ENCODE data around the gene RIMKLB. TPM values are rescaled to one million over a fixed set of nuclear protein-coding genes. Genes with fewer than 3 reads are reported as not detected.

The RIMKLB gene
- total RNA-seq, 1 experiment from 2014 or later = 0.39 TPM

DNA sequence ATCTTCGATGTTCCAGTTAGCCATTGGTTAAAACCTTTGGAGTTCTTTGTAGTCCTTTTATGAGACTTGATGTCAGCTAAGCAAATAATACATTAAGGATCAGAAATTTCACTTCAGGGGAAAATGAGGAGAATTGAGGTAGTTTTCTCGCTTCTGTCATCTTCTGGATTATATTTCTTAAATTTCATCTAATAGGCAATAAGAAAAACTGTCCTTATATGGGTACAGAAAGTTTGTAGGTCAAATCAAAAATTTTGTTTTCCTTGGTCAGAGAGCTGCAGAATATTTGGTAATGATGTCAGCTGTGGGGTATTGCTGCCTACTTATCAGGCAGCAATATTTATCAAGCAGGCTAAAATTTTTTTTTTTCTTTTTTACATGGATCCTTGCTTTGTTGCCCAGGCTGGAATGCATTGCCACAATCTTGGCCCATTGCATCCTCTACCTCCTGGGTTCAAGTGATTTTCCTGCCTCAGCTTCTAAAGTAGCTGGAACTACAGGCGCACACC lies 37.1 kb downstream of the RIMKLB start (continued):
- no peak for TF ChIP-seq ZFX (IDR thresholded peaks at IDR 0.05)
- TF ChIP-seq SIN3A (IDR thresholded peaks at IDR 0.05; ENCODE audit: low read depth) = no peak
- no peak for TF ChIP-seq ELF1 (IDR thresholded peaks at IDR 0.05; ENCODE audit: borderline replicate concordance, low read depth)

GRCh38 chr12:8742501-8742900 lies 44.7 kb downstream of the RIMKLB start:
- Histone ChIP-seq H3K9me2 (ENCODE audit: insufficient read depth) (no peaks in the 10 kb centered on the region), H3K4me3 (replicated peaks in 1 of 2; ENCODE audit: low read depth in 1 of 2, low read length in 2 of 2) (no peak overlapping the region), H3K27ac (ENCODE audit: low read depth, low read length) (no peak overlapping the region), H3K4me1 (ENCODE audit: control insufficient read depth in 1 of 2, insufficient read depth in 2 of 2, low read length in 2 of 2) (0 out of 4 replicates have a peak, but pooled peaks cover 0 to 3% of the 10 kb centered on the region in 2 experiments), H2AFZ (ENCODE audit: low read depth, low read length, poor library complexity, severe bottlenecking) (no peak overlapping the region), H3K9me3 (ENCODE audit: control insufficient read depth in 1 of 2, insufficient read depth in 1 of 2, low read depth in 1 of 2, low read length in 2 of 2) (no peaks in the 10 kb centered on the region), H3K9ac (ENCODE audit: low read length) (no peak overlapping the region), H4K20me1 (ENCODE audit: insufficient read depth) (no peaks in the 10 kb centered on the region), H3K79me2 (ENCODE audit: insufficient read depth, low read length) (no peaks in the 10 kb centered on the region), H3K27me3 (ENCODE audit: insufficient read depth, low read length) (no peaks in the 10 kb centered on the region; the same call in 1 of the 2 replicates), H3K36me3 (ENCODE audit: control insufficient read depth in 1 of 2, insufficient read depth in 2 of 2, low read length in 2 of 2) (no peaks in the 10 kb centered on the region), H3K4me2 (ENCODE audit: low read length) (no peak overlapping the region)
- no TSS peak for BruUV-seq (replicated peaks)
- TF ChIP-seq ZBTB33 (IDR thresholded peaks at IDR 0.05; ENCODE audit: extremely low read depth, insufficient replicate concordance, low read length) (no peak), CBX3 (IDR thresholded peaks at IDR 0.05; ENCODE audit: low read depth) (no peak), POLR2AphosphoS5 (IDR thresholded peaks at IDR 0.05; ENCODE audit: low read depth, low read length) (no peak), ELF1 (IDR thresholded peaks at IDR 0.05; ENCODE audit: borderline replicate concordance, low read depth) (no peak), RAD21 (IDR thresholded peaks at IDR 0.05; ENCODE audit: low read depth) (no peak), SRF (IDR thresholded peaks at IDR 0.05; ENCODE audit: low read depth) (no peak), CEBPB (IDR thresholded peaks at IDR 0.05; ENCODE audit: low read depth) (no peak), SIN3A (IDR thresholded peaks at IDR 0.05; ENCODE audit: low read depth) (no peak), JUND (IDR thresholded peaks at IDR 0.05) (no peak), ZNF274 (IDR thresholded peaks at IDR 0.05; ENCODE audit: low read depth, low read length) (no peak), EZH2 (IDR thresholded peaks at IDR 0.05) (no peak), EZH2phosphoT487 (IDR thresholded peaks at IDR 0.05; ENCODE audit: borderline replicate concordance) (no peak), REST (IDR thresholded peaks at IDR 0.05; ENCODE audit: low read depth) (no peak), CTCF (IDR thresholded peaks at IDR 0.05 in 2 of 3, conservative IDR thresholded peaks at IDR 0.05 in 1 of 3; ENCODE audit: borderline replicate concordance in 1 of 3, insufficient read depth in 1 of 3, low read depth in 2 of 3, low read length in 2 of 3) (no peak)
- TF ChIP-seq, protein P1, sequence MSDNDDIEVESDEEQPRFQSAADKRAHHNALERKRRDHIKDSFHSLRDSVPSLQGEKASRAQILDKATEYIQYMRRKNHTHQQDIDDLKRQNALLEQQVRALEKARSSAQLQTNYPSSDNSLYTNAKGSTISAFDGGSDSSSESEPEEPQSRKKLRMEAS (IDR thresholded peaks at IDR 0.05) = no peak
- TF ChIP-seq, protein P2, sequence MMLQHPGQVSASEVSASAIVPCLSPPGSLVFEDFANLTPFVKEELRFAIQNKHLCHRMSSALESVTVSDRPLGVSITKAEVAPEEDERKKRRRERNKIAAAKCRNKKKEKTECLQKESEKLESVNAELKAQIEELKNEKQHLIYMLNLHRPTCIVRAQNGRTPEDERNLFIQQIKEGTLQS (IDR thresholded peaks at IDR 0.05) = no peak
- no peak for DNase-seq (ENCODE audit: low read depth, low spot score)
- intact Hi-C loops (cut with micrococcal nuclease) = no loop called here
- ChIA-PET POLR2A (no interaction called here), CTCF (interaction anchor here (1.1 kb wide), 1 partner anchor 198 kb away, joined by 3 read pairs; no protein-coding TSS in a partner anchor), RAD21 (ENCODE audit: low non-redundant PET in 1 of 2, low total read pairs in 2 of 2, uncharacterized antibody in 2 of 2, unreplicated experiment in 2 of 2) (no interaction called here)
- no peak for ATAC-seq

Data from HCT116 (cell line).